Stimulated activated naive CD8-positive, alpha-beta T cell treated with anti-CD3 and anti-CD28 coated beads, Interleukin-15, Interleukin-2, amounts not matched to agents 100 ng/mL and 50 ng/mL, for 24 hours (primary cell): ENCODE results near the gene SAV1.

Experiments used
- H3K27ac Mint-ChIP-seq: one replicate; pipeline ENCODE4 v1.8.0; 2021; ENCODE audit warnings: mild to moderate bottlenecking, mixed read lengths
- H3K27me3 Mint-ChIP-seq: one replicate; pipeline ENCODE4 v1.8.0; 2021; ENCODE audit warnings: mixed read lengths
- H3K36me3 Mint-ChIP-seq: one replicate; pipeline ENCODE4 v1.8.0; 2021; ENCODE audit warnings: low read depth, mixed read lengths
- H3K4me1 Mint-ChIP-seq: one replicate; pipeline ENCODE4 v1.8.0; 2021; ENCODE audit warnings: low read depth, mixed read lengths
- H3K4me3 Mint-ChIP-seq: one replicate; pipeline ENCODE4 v1.8.0; 2021; ENCODE audit warnings: mild to moderate bottlenecking, mixed read lengths
- H3K9me3 Mint-ChIP-seq: one replicate; pipeline ENCODE4 v1.8.0; 2021; ENCODE audit warnings: mixed read lengths

The SAV1 gene

DNA sequence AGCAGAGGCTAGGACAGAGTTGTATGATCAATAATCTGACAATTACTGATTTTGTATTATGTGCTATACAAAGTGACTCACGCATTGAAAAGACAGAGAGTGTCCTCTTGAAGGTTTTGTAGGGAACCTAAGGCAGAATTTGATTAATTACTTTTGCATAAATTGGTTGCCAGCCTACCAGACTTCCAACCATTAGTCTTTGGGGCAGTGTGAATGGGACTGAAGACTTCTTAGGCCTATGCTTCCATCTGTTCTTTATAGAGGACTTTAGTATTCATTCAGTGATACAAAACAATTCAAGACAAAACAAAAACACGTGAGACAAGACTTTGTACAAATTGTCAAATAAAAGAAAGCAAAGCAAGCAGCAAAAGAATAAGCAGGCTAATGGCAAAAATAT, 61.6 kb downstream of the SAV1 start:
- peaks cover 6% of the 10 kb centered on the region for H3K4me1 Mint-ChIP-seq
- H3K27ac Mint-ChIP-seq = no peak overlapping the region
- H3K36me3 Mint-ChIP-seq = no peaks in the 10 kb centered on the region
- H3K9me3 Mint-ChIP-seq = no peaks in the 10 kb centered on the region
- H3K4me3 Mint-ChIP-seq = no peak overlapping the region
- no peaks in the 10 kb centered on the region for H3K27me3 Mint-ChIP-seq

DNA sequence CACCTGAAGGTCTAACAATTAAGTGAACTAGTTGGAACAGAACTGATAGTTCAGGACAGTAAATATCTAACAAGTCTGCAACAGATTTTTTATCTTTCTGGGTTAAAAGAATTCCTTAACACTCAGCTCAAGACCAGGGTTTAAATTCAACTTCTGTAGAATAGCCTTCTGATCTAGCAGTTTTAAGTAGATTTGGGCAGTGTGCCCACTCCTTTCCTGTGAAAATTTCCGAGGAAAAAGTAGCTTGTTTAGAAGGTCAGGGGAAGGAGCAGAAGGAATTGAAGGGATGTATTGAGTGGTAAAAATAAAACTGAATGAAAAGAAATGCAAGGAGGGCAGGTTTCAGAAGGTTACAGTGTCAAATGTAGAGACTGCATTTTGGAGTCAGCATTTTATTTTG, 62.3 kb downstream of the SAV1 start:
- Mint-ChIP-seq H3K4me3 (no peak overlapping the region), H3K27ac (no peak overlapping the region), H3K27me3 (no peaks in the 10 kb centered on the region), H3K4me1 (peaks cover 6% of the 10 kb centered on the region), H3K9me3 (no peaks in the 10 kb centered on the region), H3K36me3 (no peaks in the 10 kb centered on the region)

DNA sequence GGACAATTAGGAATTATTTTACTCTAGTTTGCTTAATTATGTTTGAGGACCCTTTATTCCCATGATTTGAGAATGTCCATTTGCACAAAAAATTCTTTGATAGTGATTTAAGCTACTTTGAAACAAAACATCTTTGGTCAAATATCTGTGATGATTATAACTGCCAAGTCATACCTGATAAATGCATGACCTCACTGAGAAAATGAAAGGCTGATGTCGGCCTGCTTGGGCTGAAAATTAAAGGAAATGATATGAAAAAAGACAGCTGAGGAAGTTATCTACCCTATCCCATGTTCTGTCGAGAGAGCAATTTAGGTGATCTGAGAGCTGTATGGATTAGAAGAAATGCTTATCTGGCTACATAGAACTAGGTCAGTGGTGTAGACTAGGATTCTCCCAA, 64.5 kb downstream of the SAV1 start:
- no peaks in the 10 kb centered on the region for H3K36me3 Mint-ChIP-seq
- no peaks in the 10 kb centered on the region for H3K9me3 Mint-ChIP-seq
- H3K27ac Mint-ChIP-seq = no peak overlapping the region
- H3K4me3 Mint-ChIP-seq = no peak overlapping the region
- H3K4me1 Mint-ChIP-seq = peaks cover 6% of the 10 kb centered on the region
- H3K27me3 Mint-ChIP-seq = no peaks in the 10 kb centered on the region

DNA sequence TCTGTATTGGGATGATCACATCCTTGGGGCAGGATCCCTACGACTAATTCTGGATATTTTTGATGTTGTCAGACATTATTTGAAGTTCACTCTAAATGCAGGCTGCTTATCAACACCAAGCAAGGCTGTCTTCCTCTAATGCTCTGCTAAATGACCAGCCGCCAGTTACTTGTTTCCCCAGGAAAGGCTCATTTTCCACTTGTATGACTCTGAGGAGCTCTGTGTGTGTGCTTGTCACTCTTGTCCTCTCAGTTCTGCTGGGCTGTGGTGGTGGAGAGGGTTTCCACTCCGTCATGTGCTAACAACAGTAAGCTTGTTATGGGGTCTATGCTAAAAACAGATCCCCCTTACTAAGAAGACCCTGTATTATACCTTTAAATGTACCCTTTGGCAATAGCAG, 66.1 kb downstream of the SAV1 start:
- H3K4me3 Mint-ChIP-seq = no peak overlapping the region
- no peak overlapping the region for H3K27ac Mint-ChIP-seq
- H3K4me1 Mint-ChIP-seq = peaks cover 1% of the 10 kb centered on the region
- no peaks in the 10 kb centered on the region for H3K9me3 Mint-ChIP-seq
- no peaks in the 10 kb centered on the region for H3K27me3 Mint-ChIP-seq
- no peaks in the 10 kb centered on the region for H3K36me3 Mint-ChIP-seq

DNA sequence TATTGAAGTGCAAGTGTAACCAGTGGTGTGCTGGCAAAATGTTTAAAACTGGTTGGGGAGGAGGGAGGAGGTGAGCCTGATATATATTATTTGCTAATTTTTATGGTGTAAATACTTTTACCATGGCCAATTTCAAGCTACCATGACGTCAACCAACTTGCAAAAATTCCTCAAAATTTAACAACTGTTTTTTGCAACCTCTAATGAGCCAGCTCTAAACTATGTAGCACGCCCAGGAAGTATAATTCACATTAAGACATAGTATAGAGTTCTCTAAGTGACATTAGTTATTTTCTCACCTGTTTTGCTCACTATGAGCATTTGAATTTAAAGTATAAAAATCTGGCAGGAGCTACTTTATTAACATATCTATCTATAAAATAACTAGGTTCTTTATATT, 66.7 kb downstream of the SAV1 start:
- no peak overlapping the region for H3K27ac Mint-ChIP-seq
- H3K4me1 Mint-ChIP-seq = no peaks in the 10 kb centered on the region
- H3K4me3 Mint-ChIP-seq = no peak overlapping the region
- no peaks in the 10 kb centered on the region for H3K27me3 Mint-ChIP-seq
- no peaks in the 10 kb centered on the region for H3K9me3 Mint-ChIP-seq
- H3K36me3 Mint-ChIP-seq = no peaks in the 10 kb centered on the region

DNA sequence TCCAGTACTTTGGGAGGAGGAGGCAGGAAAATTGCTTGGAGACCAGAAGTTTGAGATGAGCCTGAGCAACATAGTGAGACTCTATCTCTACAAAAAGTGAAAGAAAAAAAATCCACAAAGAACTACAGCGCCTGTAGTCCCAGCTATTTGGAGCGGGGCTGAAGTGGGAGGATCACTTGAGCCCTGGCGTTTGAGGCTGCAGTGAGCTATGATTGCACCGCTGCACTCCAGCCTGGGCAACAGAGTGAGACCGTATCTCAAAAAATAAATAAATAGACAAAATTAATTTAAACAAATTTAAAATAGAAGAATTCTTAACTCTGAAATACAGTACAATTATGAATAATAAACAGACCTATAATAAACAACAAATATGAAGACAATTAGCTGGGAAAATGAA, 67.3 kb downstream of the SAV1 start:
- Mint-ChIP-seq H3K4me1 (no peaks in the 10 kb centered on the region), H3K27me3 (no peaks in the 10 kb centered on the region), H3K36me3 (no peaks in the 10 kb centered on the region), H3K9me3 (no peaks in the 10 kb centered on the region), H3K4me3 (no peak overlapping the region), H3K27ac (no peak overlapping the region)

DNA sequence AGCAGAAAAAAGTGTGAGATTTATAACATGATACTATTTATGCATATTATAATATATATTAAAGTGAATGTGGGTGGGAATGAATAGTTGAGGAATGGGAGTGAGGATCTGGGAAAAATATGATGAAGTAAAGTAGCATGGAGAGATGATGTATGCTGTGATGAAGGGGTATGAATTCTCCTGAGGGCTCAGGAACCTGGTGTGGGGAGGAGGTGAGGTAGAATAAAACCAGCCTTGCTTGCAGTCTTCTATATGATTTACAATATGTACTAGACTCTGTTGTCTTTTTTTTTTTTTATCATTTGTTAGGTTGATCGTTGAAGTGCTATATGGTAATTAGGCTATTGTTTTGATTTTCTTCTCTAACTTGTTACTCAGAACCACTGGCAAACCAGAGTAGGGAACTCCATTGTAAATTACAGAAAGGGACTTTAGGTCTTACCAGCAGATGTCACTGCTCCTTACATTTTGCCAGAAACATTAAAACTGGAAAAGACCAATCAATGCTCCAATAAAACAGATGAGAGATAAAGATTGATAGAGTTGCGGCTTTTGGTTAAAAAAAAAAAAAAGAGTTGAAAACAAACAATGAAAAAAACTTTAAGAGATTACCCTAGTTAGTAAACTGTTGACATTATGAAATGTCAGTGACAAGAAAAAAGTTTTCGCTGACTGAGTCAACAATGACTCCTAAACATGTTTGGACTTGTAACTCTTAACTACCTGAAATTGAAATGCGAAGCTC, 68.2 kb downstream of the SAV1 start:
- no peaks in the 10 kb centered on the region for H3K27me3 Mint-ChIP-seq
- H3K36me3 Mint-ChIP-seq = no peaks in the 10 kb centered on the region
- H3K9me3 Mint-ChIP-seq = no peaks in the 10 kb centered on the region
- H3K4me1 Mint-ChIP-seq = no peaks in the 10 kb centered on the region
- no peak overlapping the region for H3K27ac Mint-ChIP-seq
- no peak overlapping the region for H3K4me3 Mint-ChIP-seq

DNA sequence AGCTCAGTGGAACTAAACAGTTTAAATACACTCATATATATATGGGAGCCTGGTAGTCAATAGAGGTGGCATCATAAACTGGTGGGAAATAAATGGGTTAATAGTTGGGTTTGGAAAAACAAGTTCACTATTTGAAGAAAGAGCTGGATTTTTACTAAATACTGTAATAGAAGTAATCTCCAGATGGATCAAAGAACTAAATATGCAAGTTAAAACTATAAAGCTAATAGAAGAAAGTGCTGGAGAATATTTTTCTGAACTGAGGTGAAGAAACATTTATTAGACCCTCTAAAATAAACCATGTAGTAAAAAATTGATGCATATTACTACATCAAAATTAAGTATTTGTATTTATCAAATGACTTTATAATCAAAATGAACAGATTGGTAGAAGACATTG, 69.3 kb downstream of the SAV1 start:
- H3K4me3 Mint-ChIP-seq = no peak overlapping the region
- H3K9me3 Mint-ChIP-seq = no peaks in the 10 kb centered on the region
- H3K4me1 Mint-ChIP-seq = no peaks in the 10 kb centered on the region
- H3K36me3 Mint-ChIP-seq = no peaks in the 10 kb centered on the region
- H3K27me3 Mint-ChIP-seq = no peaks in the 10 kb centered on the region
- no peak overlapping the region for H3K27ac Mint-ChIP-seq

DNA sequence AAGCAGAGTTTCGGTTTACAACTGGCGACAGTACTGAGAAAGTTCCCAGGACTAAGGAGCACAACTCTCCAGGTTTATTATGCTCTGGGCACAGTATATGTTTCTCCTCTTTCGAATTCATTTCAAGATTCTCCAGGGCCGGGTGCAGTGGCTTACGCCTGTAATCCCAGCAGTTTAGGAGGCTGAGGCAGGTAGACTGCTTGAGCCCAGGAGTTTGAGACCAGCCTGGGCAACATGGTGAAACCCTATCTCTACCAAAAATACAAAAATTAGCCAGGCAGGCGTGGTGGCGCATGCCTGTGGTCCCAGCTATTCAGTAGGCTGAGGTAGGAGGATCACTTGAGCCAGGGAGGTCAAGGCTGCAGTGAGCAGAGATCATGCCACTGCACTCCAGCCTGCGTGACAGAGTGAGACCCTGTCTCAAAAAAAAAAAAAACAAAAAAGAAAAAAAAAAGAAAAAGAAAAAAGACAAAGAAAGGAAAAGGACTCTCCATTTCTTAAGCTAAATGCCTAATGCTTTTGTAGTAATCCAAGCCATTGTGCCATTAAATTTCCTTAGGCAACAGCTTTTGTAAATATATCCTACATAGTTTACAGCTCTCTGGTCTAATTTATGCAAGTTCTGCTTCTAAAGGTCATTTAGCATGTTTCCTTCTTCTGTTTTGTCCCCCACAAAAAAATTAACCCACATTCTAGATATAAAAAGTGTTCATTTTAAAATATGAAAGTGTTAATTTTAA, 73.4 kb downstream of the SAV1 start:
- Mint-ChIP-seq H3K9me3 (no peaks in the 10 kb centered on the region), H3K27ac (no peak overlapping the region), H3K36me3 (no peaks in the 10 kb centered on the region), H3K4me1 (no peaks in the 10 kb centered on the region), H3K27me3 (no peaks in the 10 kb centered on the region), H3K4me3 (no peak overlapping the region)

DNA sequence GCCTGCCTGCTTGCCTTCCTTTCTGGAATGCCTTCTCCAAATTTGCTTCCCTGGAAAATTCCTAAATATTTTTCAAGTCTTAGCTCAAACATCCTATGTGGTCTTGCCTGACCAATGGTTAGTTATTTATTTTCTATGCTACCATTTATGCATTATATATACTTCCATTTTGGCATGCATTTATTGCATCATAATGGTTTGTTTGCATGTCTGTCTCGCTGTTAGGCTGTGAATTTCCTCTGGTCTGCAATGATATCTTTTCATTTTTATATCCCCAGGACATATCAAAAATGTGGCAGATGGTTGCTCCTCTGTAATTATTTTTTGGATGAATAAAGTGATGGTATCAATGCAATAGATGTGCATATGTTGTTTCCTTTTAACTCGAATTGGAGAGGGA, 77.6 kb downstream of the SAV1 start:
- Mint-ChIP-seq H3K36me3 (no peaks in the 10 kb centered on the region), H3K4me3 (no peak overlapping the region), H3K27ac (no peak overlapping the region), H3K4me1 (no peaks in the 10 kb centered on the region), H3K27me3 (no peaks in the 10 kb centered on the region), H3K9me3 (no peaks in the 10 kb centered on the region)
